ENCODE measurements around the gene UBTD2. TPM values are rescaled to one million over a fixed set of nuclear protein-coding genes. Genes with fewer than 3 reads are reported as not detected.

UBTD2 gene
- total RNA-seq, 1 experiment from 2014 or later, result 31.8 TPM

DNA sequence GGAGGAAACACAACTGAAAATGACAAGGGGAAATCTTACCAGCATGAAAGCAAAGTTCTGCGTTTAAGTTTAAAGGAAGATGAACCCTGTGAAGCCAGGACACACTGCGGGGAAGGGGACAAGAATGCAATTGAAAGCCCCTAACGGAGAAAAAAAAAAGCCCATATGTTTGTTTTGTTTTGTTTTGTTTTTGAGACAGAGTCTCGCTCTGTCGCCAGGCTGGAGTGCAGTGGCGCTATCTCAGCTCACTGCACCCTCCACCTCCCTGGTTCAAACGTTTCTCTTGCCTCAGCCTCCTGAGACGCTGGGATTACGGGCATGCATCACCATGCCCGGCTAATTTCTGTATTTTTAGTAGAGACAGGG is 98.5 kb downstream of the UBTD2 start:
- in situ Hi-C loops (cut with HindIII; ENCODE audit: low pct_unique_long_range_greater_than_20kb, low sequenced_read_pairs), result no loop called here
- DNase-seq (ENCODE audit: low read depth), result no peak

DNA sequence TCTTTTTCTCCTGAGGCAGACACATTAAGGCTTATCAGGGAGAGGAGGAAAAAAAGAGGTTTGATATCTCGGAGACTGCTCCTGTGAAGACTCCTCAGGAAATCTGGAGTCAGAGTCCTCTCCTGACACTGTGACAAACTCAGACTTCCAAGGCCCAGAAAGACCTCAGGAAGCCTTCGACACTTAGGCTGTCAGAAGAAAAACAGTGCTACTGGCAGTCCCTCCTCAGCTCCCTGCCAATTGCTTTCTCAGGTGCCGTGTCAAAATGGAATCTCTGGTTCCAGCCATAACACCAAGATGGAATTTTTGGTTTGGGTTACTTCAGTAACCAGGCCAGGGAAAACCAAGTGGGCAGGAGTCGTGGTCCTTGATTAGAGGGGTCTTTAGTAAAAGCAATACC is 99.7 kb downstream of the UBTD2 start:
- in situ Hi-C loops (cut with HindIII; ENCODE audit: low pct_unique_long_range_greater_than_20kb, low sequenced_read_pairs), result no loop called here
- no peak for DNase-seq (ENCODE audit: low read depth)

DNA sequence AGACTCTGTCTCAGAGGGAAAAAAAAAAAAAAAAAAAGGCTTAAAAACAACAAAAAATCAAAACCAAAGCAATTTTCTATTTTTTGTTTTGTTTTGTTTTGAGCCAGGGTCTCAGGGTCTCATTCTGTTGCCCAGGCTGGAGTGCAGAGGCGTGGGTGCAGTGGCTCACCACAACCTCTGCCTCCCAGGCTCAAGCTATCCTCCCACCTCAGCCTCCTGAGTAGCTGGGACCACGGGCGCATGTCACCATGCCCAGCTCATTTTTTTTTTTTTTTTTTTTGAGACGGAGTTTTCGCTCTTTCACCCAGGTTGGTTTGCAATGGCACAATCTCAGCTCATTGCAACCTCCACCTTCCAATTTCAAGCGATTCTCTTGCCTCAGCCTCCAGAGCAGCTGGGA is 101.3 kb downstream of the UBTD2 start:
- in situ Hi-C loops (cut with HindIII; ENCODE audit: low pct_unique_long_range_greater_than_20kb, low sequenced_read_pairs), result no loop called here
- DNase-seq (ENCODE audit: low read depth), result no peak

- in situ Hi-C loops (cut with HindIII; ENCODE audit: low pct_unique_long_range_greater_than_20kb, low sequenced_read_pairs), result no loop called here
- DNase-seq (ENCODE audit: low read depth), result no peak
Observed at GRCh38 chr5:172180936-172181335, 102.6 kb downstream of the UBTD2 start.

GRCh38 chr5:172178991-172179989 is 104.3 kb downstream of the UBTD2 start:
- no peak for DNase-seq (ENCODE audit: low read depth)
- in situ Hi-C loops (cut with HindIII; ENCODE audit: low pct_unique_long_range_greater_than_20kb, low sequenced_read_pairs), result no loop called here

GRCh38 chr5:172178301-172178987 is 105.1 kb downstream of the UBTD2 start:
- in situ Hi-C loops (cut with HindIII; ENCODE audit: low pct_unique_long_range_greater_than_20kb, low sequenced_read_pairs), result no loop called here
- no peak for DNase-seq (ENCODE audit: low read depth)

- no peak for DNase-seq (ENCODE audit: low read depth)
- in situ Hi-C loops (cut with HindIII; ENCODE audit: low pct_unique_long_range_greater_than_20kb, low sequenced_read_pairs), result no loop called here
Observed at GRCh38 chr5:172177176-172177575, 106.4 kb downstream of the UBTD2 start.

DNA sequence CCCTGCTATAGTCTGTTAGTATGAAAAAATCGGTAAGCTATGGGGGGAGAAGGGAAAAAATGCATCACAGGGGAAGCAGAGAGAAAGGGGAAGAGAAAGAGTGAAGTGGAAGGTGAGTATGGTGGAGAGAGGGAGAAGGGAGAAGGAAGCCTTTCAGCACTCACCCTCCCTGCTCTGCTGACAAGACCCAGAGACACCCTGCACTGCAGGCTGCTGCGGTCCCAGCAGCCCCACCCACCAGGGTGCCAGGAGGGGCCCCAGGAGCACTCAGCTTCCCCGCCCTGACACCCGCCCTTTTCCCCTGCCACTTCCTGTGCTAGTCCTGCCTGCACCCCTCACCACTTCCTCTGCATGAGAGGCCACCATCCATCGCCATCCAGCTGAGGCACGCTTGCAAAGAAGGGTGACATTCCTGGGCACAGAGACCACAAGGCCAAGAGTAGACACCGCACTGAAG is 108.3 kb downstream of the UBTD2 start:
- in situ Hi-C loops (cut with HindIII; ENCODE audit: low pct_unique_long_range_greater_than_20kb, low sequenced_read_pairs), result no loop called here
- DNase-seq (ENCODE audit: low read depth), result no peak

GRCh38 chr5:172173564-172174153 is 109.9 kb downstream of the UBTD2 start:
- DNase-seq (ENCODE audit: low read depth), result peak; percentile 44
- in situ Hi-C loops (cut with HindIII; ENCODE audit: low pct_unique_long_range_greater_than_20kb, low sequenced_read_pairs), result no loop called here

- peak; percentile 45 for DNase-seq (ENCODE audit: low read depth)
- in situ Hi-C loops (cut with HindIII; ENCODE audit: low pct_unique_long_range_greater_than_20kb, low sequenced_read_pairs), result no loop called here
Observed at GRCh38 chr5:172172912-172173563, 110.5 kb downstream of the UBTD2 start.

DNA sequence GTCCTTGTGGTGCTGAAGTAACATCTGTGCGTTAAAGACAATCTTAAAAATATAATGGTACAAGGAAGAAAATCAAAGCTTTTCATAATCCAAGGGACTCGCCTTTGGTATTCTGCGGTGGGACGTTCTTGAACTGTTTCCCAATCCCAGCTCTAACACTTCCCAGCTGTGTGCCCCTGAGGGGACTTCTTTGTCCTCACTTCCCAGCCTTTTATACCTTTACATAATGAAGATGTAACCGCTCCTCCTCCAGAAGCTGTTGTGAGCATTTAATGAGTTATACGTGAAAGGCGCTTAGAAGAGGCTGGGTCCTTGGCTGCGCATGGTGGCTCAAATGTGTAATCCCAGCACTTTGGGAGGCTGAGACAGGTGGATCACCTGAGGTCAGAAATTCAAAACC is 112.4 kb downstream of the UBTD2 start:
- DNase-seq (ENCODE audit: low read depth), result no peak
- in situ Hi-C loops (cut with HindIII; ENCODE audit: low pct_unique_long_range_greater_than_20kb, low sequenced_read_pairs), result no loop called here

GRCh38 chr5:172170251-172170701 is 113.3 kb downstream of the UBTD2 start:
- in situ Hi-C loops (cut with HindIII; ENCODE audit: low pct_unique_long_range_greater_than_20kb, low sequenced_read_pairs), result no loop called here
- DNase-seq (ENCODE audit: low read depth), result no peak

GRCh38 chr5:172169216-172169615 is 114.3 kb downstream of the UBTD2 start:
- DNase-seq (ENCODE audit: low read depth), result no peak
- in situ Hi-C loops (cut with HindIII; ENCODE audit: low pct_unique_long_range_greater_than_20kb, low sequenced_read_pairs), result no loop called here

DNA sequence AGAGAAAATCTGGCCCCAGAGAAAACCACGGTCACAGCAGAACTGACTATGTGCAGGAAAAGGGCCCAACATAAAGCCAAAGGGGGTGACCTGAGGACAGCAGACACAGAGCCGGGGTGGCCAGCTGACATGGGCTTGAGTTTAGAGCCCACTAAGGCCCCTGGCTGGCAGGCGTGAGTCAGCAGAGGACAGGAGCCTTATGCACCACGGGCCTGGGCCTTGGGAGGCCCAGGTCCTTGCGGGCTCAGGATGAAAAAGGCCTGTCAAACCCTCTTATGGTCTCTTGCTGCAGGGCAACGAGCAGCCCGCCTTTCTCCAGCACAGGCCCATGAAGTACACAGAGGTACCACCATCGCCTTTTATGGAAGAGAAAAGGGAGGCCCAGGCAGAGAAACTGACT is 115.3 kb downstream of the UBTD2 start:
- in situ Hi-C loops (cut with HindIII; ENCODE audit: low pct_unique_long_range_greater_than_20kb, low sequenced_read_pairs), result no loop called here

GRCh38 chr5:172167895-172168294 is 115.7 kb downstream of the UBTD2 start:
- in situ Hi-C loops (cut with HindIII; ENCODE audit: low pct_unique_long_range_greater_than_20kb, low sequenced_read_pairs), result no loop called here

More for the DNA sequence above, 115.3 kb downstream of the UBTD2 start:
- DNase-seq (ENCODE audit: low read depth), result no peak

DNA sequence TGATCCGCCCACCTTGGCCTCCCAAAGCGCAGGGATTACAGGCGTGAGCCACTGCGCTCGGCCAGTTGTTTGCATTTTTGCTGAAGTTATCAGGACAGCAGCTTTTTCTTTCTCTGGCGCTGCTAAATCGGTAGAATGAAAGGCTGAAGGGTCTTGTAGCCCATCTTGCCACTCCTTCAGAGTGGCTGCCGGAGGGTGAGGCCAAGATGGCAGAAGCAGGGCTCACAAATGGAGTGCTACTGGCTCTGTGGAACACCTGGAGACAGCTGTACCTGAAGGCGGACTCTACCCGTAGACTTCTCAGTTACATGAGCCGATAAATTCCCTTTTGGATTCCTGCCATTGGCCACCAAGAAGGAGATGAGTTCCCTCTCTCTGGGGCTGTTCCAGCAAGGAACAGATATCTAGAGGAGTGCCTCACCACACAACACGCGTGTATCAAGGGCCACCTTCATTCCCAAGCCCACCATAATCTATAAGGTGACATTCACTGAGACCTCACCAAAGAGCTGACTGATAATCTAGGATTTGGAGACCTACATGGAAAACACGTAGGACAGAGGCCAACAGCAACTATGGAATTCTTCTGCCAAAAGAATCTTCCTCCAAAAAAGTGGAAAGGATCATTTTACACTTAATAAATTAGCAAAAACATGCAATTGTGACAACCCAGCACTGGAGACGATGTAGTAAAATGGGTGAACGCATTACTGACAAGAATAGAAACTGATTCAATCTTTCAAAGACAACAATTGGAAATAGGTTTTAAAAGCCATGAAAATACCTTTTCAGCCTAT is 117.3 kb downstream of the UBTD2 start:
- DNase-seq (ENCODE audit: low read depth), result no peak
- in situ Hi-C loops (cut with HindIII; ENCODE audit: low pct_unique_long_range_greater_than_20kb, low sequenced_read_pairs), result no loop called here

More at GRCh38 chr5:172167895-172168294, 115.7 kb downstream of the UBTD2 start:
- no peak for DNase-seq (ENCODE audit: low read depth)

DNA sequence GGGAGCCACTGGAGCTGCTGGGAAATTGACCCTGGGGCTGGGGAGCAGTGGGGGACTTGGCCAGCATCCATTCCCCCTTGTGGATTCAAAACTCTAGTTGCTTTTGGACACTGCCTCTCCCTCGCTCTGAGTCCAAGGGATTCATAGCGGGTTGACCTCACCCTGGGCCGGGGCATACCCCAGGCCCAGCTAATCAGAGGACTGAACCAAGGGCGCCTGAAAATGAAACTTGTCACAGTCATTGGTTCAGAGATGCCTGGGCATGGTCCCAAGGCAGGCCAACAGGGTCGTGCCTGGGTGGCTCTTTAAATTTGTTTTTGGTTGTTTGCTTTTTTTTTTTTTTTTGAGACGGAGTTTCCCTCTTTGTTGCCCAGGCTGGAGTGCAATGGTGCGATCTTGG is 118.1 kb downstream of the UBTD2 start:
- in situ Hi-C loops (cut with HindIII; ENCODE audit: low pct_unique_long_range_greater_than_20kb, low sequenced_read_pairs), result no loop called here
- peak; percentile 18 for DNase-seq (ENCODE audit: low read depth)

DNA sequence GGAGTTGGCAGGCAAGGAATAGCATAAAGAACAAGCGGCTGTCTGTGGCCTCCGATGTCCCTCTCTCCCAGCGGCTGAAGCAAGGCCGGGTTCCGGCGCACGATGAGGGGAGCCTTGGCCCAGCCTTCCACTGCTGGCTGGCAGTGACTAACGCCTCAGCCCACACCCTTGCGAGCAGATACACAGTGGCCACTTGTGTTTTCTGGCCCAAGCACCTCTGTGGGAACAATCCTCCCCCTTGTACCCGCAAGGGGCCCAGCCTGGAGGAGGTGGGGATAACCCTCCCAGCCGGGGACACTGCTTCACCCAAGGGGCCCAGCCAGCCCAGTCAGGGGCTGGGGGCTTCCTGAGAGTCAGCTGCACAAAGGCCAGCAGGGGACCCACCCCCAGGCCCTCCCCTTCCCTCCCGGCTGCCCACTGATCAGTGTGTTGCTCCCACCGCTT is 118.8 kb downstream of the UBTD2 start:
- DNase-seq (ENCODE audit: low read depth), result no peak
- in situ Hi-C loops (cut with HindIII; ENCODE audit: low pct_unique_long_range_greater_than_20kb, low sequenced_read_pairs), result no loop called here
